ENCODE measurements around the gene OVCH2.

The OVCH2 gene

DNA sequence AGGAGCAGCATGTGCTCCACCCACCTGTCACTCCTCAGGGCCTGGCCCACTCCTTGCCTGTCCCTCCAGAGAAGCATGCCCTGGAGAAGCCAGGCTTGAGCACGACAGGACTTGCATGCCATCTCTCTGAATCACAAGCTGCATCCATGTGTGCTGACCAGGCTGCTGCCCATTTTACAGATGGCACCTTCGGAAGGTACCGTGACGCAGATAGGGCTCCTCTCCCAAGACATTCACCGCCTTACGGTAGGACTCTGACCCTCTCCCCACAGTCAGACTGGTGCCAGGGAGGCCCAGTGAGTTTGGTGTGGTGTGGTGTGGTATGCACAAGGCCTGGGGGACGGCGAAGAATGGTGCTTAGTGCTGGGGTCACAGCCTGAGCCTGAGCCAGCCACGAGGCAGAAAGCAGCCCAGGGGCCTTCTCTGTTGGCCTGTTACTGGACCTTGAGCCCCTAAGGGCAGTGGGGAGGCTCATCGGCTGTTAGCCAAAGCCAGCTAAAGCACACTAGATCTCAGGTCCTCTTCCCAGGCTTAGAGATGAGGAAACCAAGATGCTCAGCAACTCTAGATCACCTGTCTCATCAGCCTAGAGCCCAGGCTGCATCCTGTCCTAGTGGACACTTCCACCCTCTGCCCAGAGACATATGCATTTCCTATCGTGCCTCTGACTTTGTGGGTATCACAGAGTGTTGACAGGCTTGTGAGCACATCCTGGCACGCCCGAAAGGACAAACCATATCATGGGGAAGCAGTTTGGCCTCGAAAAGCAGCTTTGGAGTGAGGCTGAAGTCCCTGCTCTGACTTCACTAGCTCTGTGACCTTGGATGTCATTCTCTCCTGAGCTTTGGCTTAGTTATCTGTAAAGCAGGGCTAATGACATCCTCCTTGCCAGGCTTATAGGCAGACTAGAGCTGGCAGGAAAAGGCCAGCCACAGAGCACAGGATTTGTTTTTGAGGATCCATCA is 50.7 kb downstream of the OVCH2 start:
- Histone ChIP-seq H3K9ac (ENCODE audit: low read depth, low read length) (no peak overlapping the region), H3K36me3 (ENCODE audit: insufficient read depth, low read length) (no peaks in the 10 kb centered on the region), H3K4me3 (ENCODE audit: low read length) (no peak overlapping the region), H3K9me3 (replicated peaks; ENCODE audit: low read length) (no peaks in the 10 kb centered on the region), H3K27me3 (ENCODE audit: control insufficient read depth, insufficient read depth, low read length) (no peaks in the 10 kb centered on the region), H3K4me2 (ENCODE audit: low read length) (no peak overlapping the region), H3K4me1 (ENCODE audit: control insufficient read depth, insufficient read depth, low read length) (no peaks in the 10 kb centered on the region)

DNA sequence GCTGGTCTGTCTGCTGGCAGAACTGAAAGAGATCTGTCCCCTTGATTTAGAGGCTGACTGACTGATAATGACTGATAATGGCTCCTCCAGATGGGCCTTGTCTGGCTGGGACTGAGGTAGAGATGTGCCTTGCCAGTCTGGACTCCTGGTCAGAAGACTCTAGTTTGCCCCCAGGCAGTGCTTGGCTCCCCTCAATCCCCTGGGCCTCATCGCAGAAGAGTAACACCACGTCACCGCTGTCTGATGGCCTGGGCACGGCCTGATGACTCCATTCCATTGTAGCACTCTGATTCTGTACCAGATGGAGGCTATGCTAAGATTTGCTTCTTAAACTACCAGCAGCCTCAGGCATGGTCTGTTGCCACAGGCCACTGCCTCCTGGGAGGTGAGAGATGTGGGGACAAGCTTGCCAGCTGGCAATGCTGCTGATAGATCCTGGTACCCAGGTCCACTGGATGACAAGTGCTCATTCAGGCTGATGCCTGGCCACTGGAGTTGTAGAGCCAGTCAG is 52.0 kb downstream of the OVCH2 start:
- H3K27me3 ChIP-seq (ENCODE audit: control insufficient read depth, insufficient read depth, low read length), result no peaks in the 10 kb centered on the region
- H3K9ac ChIP-seq (ENCODE audit: low read depth, low read length), result no peak overlapping the region
- H3K4me1 ChIP-seq (ENCODE audit: control insufficient read depth, insufficient read depth, low read length), result no peaks in the 10 kb centered on the region
- H3K9me3 ChIP-seq (replicated peaks; ENCODE audit: low read length), result no peaks in the 10 kb centered on the region
- H3K36me3 ChIP-seq (ENCODE audit: insufficient read depth, low read length), result no peaks in the 10 kb centered on the region
- H3K4me3 ChIP-seq (ENCODE audit: low read length), result no peak overlapping the region
- H3K4me2 ChIP-seq (ENCODE audit: low read length), result no peak overlapping the region

DNA sequence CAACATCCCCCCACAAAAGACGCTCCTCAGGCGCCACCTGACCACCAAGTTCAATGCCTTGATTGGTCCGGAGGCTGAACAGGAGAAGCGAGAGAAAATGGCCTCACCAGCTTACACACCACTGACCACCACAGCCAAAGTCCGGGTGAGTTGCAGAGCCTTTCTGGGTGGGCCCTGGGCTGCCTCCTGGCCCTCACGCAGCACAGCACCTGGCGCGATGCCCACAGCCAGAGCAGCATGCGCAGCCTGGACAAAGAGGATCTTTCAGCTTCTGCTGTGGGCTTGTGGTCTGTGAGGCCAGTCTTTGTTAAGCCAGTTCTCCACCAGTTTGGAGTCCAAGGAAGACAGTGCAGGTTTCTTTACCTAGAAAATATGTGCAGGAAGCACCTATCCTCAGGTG is 54.6 kb downstream of the OVCH2 start:
- Histone ChIP-seq H3K27me3 (ENCODE audit: control insufficient read depth, insufficient read depth, low read length) (no peaks in the 10 kb centered on the region), H3K9ac (ENCODE audit: low read depth, low read length) (no peak overlapping the region), H3K9me3 (replicated peaks; ENCODE audit: low read length) (no peaks in the 10 kb centered on the region), H3K4me2 (ENCODE audit: low read length) (no peak overlapping the region), H3K36me3 (ENCODE audit: insufficient read depth, low read length) (no peaks in the 10 kb centered on the region), H3K4me3 (ENCODE audit: low read length) (no peak overlapping the region), H3K4me1 (ENCODE audit: control insufficient read depth, insufficient read depth, low read length) (no peaks in the 10 kb centered on the region)

DNA sequence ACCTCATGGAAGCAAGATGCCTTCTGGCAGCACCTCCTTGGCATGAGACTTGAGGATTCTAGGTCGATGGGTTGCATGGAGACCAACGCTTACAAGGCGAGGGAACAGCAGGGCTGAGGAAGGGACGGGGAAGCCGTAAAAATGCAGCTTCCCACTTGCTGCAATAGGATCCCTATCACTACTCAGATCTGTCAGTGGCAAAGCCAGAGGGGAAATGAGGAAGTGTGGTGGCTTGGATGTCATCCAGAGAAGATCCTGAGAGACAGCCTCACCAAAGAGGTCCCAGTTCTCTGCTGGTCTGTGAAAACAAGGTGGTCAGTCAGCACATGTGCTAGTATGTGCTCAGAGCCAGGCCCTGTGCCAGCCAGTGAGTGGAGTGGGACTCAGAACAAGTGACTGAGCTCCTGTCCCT is 55.1 kb downstream of the OVCH2 start:
- Histone ChIP-seq H3K4me2 (ENCODE audit: low read length) (no peak overlapping the region), H3K4me1 (ENCODE audit: control insufficient read depth, insufficient read depth, low read length) (no peaks in the 10 kb centered on the region), H3K4me3 (ENCODE audit: low read length) (no peak overlapping the region), H3K36me3 (ENCODE audit: insufficient read depth, low read length) (no peaks in the 10 kb centered on the region), H3K27me3 (ENCODE audit: control insufficient read depth, insufficient read depth, low read length) (no peaks in the 10 kb centered on the region), H3K9ac (ENCODE audit: low read depth, low read length) (no peak overlapping the region), H3K9me3 (replicated peaks; ENCODE audit: low read length) (no peaks in the 10 kb centered on the region)

DNA sequence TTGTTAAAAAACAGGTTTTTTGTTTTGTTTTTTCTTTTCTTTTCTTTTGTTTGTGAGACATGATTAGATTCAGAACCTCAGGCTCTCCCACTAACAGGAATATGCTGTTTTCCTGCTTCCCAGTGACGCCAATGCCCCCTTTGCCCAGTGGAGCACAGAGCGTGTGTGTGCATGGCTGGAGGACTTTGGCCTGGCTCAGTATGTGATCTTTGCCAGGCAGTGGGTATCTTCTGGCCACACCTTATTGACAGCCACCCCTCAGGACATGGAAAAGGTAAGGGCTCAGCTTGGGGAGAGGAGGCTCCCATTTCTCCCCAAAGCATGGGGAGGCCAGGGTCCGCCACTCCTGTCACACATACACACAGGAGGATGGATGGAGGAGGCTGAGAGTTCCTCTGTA is 58.0 kb downstream of the OVCH2 start:
- no peak overlapping the region for H3K9ac ChIP-seq (ENCODE audit: low read depth, low read length)
- no peaks in the 10 kb centered on the region for H3K4me1 ChIP-seq (ENCODE audit: control insufficient read depth, insufficient read depth, low read length)
- no peak overlapping the region for H3K4me3 ChIP-seq (ENCODE audit: low read length)
- H3K27me3 ChIP-seq (ENCODE audit: control insufficient read depth, insufficient read depth, low read length), result no peaks in the 10 kb centered on the region
- H3K36me3 ChIP-seq (ENCODE audit: insufficient read depth, low read length), result no peaks in the 10 kb centered on the region
- H3K9me3 ChIP-seq (replicated peaks; ENCODE audit: low read length), result no peaks in the 10 kb centered on the region
- no peak overlapping the region for H3K4me2 ChIP-seq (ENCODE audit: low read length)

DNA sequence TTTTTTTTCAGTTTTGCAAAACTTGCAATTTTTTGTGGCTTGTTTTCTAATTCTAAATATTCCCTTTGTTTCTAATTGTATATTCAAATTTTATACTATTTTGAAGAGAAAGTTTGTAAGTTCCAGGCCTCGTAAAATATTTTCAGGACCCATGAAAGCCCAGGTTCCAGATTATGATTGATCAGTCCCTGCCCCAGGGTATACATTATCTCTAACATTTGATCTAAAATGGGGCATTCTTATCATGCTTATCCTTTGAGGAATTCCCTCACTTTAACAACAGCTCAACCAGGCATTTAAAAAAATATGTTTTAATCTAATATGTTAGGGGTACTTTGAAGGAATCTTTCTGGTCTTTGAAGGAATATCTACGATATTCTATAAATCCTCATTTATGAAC is 59.4 kb downstream of the OVCH2 start:
- Histone ChIP-seq H3K4me2 (ENCODE audit: low read length) (no peak overlapping the region), H3K27me3 (ENCODE audit: control insufficient read depth, insufficient read depth, low read length) (no peaks in the 10 kb centered on the region), H3K4me1 (ENCODE audit: control insufficient read depth, insufficient read depth, low read length) (no peaks in the 10 kb centered on the region), H3K4me3 (ENCODE audit: low read length) (no peak overlapping the region), H3K9me3 (replicated peaks; ENCODE audit: low read length) (no peaks in the 10 kb centered on the region), H3K36me3 (ENCODE audit: insufficient read depth, low read length) (no peaks in the 10 kb centered on the region), H3K9ac (ENCODE audit: low read depth, low read length) (no peak overlapping the region)

DNA sequence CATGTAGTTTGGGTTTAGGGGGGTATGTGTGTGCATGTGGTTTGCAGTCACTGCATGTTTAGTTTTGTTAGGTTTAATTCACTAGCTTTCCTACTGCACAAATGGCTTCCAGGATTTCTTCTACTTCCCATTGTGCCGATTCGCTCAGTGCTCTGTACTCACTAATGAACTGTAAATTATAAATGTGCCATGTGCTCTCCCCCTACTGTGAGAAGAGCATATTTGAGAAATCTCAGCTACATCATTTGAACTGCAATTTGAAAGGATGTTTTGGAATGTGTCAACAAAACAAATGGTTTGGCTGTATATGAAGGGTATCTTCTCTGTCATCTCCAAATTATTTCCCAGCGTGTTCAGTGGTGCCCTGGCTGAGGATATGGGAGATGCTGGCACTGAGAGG is 61.1 kb downstream of the OVCH2 start:
- H3K36me3 ChIP-seq (ENCODE audit: insufficient read depth, low read length), result no peaks in the 10 kb centered on the region
- no peaks in the 10 kb centered on the region for H3K4me1 ChIP-seq (ENCODE audit: control insufficient read depth, insufficient read depth, low read length)
- H3K4me3 ChIP-seq (ENCODE audit: low read length), result no peak overlapping the region
- no peaks in the 10 kb centered on the region for H3K9me3 ChIP-seq (replicated peaks; ENCODE audit: low read length)
- H3K27me3 ChIP-seq (ENCODE audit: control insufficient read depth, insufficient read depth, low read length), result no peaks in the 10 kb centered on the region
- no peak overlapping the region for H3K9ac ChIP-seq (ENCODE audit: low read depth, low read length)
- no peak overlapping the region for H3K4me2 ChIP-seq (ENCODE audit: low read length)

DNA sequence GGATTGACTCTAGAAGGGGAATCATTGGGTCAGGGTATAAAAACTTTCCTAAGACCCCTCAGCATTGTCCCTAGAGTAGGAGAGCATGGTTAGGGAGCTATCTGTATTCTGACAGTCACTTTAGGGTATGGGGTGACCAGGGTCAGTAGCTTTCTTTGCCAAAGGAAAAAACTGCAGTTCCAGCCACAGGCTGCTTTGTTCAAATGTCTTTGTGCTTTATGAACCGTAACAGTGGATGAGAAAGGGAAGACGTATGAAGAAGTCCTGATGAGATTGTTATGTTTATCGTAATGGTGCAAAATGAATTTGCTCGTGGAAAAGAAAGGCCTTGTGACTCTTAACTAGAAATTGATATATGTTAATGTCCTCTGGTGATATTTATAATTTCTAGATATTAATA is 63.0 kb downstream of the OVCH2 start:
- H3K27me3 ChIP-seq (ENCODE audit: control insufficient read depth, insufficient read depth, low read length), result no peaks in the 10 kb centered on the region
- H3K9ac ChIP-seq (ENCODE audit: low read depth, low read length), result no peak overlapping the region
- no peaks in the 10 kb centered on the region for H3K9me3 ChIP-seq (replicated peaks; ENCODE audit: low read length)
- no peaks in the 10 kb centered on the region for H3K4me1 ChIP-seq (ENCODE audit: control insufficient read depth, insufficient read depth, low read length)
- no peak overlapping the region for H3K4me2 ChIP-seq (ENCODE audit: low read length)
- H3K36me3 ChIP-seq (ENCODE audit: insufficient read depth, low read length), result no peaks in the 10 kb centered on the region
- H3K4me3 ChIP-seq (ENCODE audit: low read length), result no peak overlapping the region

DNA sequence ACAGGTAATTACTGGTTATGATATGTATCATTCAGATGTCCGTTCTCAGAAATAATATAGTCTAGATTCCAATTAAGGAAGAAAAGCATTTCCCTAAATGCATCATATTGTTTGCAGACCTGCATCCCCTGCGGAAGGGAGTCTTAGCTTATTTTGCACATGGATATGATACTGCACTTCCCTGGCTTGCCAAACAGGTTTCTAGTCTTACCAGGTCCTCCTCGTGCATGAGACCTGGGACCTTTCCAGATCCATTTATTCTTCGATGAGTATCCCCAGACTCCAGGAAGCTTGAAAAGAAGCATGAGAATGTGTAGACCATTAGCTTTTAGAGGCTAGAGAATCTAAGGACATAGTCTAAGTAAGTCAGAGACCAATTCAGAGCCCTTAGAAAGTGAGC is 63.5 kb downstream of the OVCH2 start:
- Histone ChIP-seq H3K9me3 (replicated peaks; ENCODE audit: low read length) (no peaks in the 10 kb centered on the region), H3K4me3 (ENCODE audit: low read length) (no peak overlapping the region), H3K4me1 (ENCODE audit: control insufficient read depth, insufficient read depth, low read length) (no peaks in the 10 kb centered on the region), H3K9ac (ENCODE audit: low read depth, low read length) (no peak overlapping the region), H3K27me3 (ENCODE audit: control insufficient read depth, insufficient read depth, low read length) (no peaks in the 10 kb centered on the region), H3K36me3 (ENCODE audit: insufficient read depth, low read length) (no peaks in the 10 kb centered on the region), H3K4me2 (ENCODE audit: low read length) (no peak overlapping the region)

DNA sequence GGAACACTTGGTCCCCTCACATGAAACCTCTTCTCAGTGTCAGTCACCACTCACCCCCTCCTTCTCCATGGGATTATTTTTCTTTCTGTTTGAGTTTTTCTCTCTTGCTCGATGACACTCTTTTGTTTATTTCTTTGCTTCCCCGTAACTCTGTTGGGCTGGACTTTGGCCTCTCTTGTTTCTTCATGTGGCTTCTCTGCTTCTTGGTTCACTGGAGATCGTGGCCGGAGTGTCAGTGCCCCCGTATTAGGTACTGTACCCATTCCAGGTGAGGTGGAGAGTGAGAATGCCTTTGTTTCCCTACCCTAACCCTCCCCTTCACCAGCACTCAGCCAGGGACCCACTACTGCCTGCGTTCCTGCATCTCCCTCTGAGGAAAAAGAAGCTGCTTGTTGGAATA is 65.5 kb downstream of the OVCH2 start:
- no peaks in the 10 kb centered on the region for H3K27me3 ChIP-seq (ENCODE audit: control insufficient read depth, insufficient read depth, low read length)
- no peaks in the 10 kb centered on the region for H3K36me3 ChIP-seq (ENCODE audit: insufficient read depth, low read length)

DNA sequence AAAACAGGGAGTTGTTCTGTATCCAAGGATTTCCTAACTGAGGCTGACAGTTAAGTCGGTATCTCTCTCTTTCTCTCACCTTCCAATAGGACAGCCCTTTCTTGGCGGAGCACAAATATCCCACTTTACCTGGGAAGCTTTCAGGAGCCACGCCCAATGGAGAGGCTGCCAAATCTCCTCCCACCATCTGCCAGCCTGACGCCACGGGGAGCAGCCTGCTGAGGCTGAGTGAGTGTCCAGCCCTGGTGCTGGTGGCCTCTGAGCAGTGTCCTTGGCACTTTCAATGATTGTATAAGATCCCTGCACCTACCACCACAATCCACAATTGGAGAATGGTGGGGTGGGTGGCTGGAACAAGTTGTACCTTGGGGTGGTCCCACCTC is 66.6 kb downstream of the OVCH2 start:
- H3K36me3 ChIP-seq (ENCODE audit: insufficient read depth, low read length), result no peaks in the 10 kb centered on the region

More for the DNA sequence above, 65.5 kb downstream of the OVCH2 start:
- Histone ChIP-seq H3K4me2 (ENCODE audit: low read length) (no peak overlapping the region), H3K4me1 (ENCODE audit: control insufficient read depth, insufficient read depth, low read length) (no peaks in the 10 kb centered on the region), H3K9ac (ENCODE audit: low read depth, low read length) (no peak overlapping the region), H3K4me3 (ENCODE audit: low read length) (no peak overlapping the region), H3K9me3 (replicated peaks; ENCODE audit: low read length) (no peaks in the 10 kb centered on the region)

More for the DNA sequence above, 66.6 kb downstream of the OVCH2 start:
- H3K4me2 ChIP-seq (ENCODE audit: low read length), result no peak overlapping the region
- no peak overlapping the region for H3K9ac ChIP-seq (ENCODE audit: low read depth, low read length)
- H3K9me3 ChIP-seq (replicated peaks; ENCODE audit: low read length), result no peaks in the 10 kb centered on the region
- no peaks in the 10 kb centered on the region for H3K27me3 ChIP-seq (ENCODE audit: control insufficient read depth, insufficient read depth, low read length)
- no peak overlapping the region for H3K4me3 ChIP-seq (ENCODE audit: low read length)
- no peaks in the 10 kb centered on the region for H3K4me1 ChIP-seq (ENCODE audit: control insufficient read depth, insufficient read depth, low read length)
